K562 (cell line): Measurements from ENCODE around the gene ALKBH7. TPM values are rescaled to one million over a fixed set of nuclear protein-coding genes. Genes with fewer than 3 reads are reported as not detected.

ENCODE experiments used
- ATAC-seq: fragments of 200-7000 bp; cut with Tn5 transposase; 3 replicates; pipeline ENCODE4 v1.9.1; 2020; ENCODE audit warnings: moderate library complexity
- BruUV-seq: library from RNA; stranded (reverse); fragments of 400-500 nt; replicated peaks from 2 replicates; lab custom pipeline; 2021; lab: Mats Ljungman, UMichigan
- CTCF ChIA-PET: fragments of 300-600 bp; formaldehyde crosslinking; extraction: SDS; loops from one replicate; lab custom pipeline; 2021; ENCODE audit warnings: low intra/inter-chr PET ratio; lab: Yijun Ruan, JAX
- POLR2A ChIA-PET: fragments of 300-600, 350-650 bp; sonication (Branson Sonifier 250); formaldehyde crosslinking; extraction: SDS; loops from one replicate; lab custom pipeline; 2021; ENCODE audit warnings: antibody characterized with exemption, inconsistent platforms; lab: Yijun Ruan, JAX
- DNase-seq, 4 experiments: peaks; one replicate each; pipeline versions ENCODE4 v3.0.0 to v3.0.0-alpha.2; 2011 to 2018; ENCODE audit warnings: low spot score in 3 of 4, mixed read lengths in 3 of 4; ENCODE audit errors: extremely low read depth in 1 of 4
- FAIRE-seq: peaks from 2 replicates; lab custom pipeline; 2011; peaks lifted over from hg19 to GRCh38; lab: Jason Lieb, UNC
- H2AFZ ChIP-seq: 2 replicates; pipeline ENCODE4 v1.6.0; 2011; ENCODE audit warnings: low read depth, low read length, control low read depth, inconsistent platforms
- H3K27ac ChIP-seq: fragments of 200-600 bp; 3 replicates; pipeline ENCODE4 v1.8.0; 2011; ENCODE audit warnings: low read depth, mild to moderate bottlenecking, control low read depth, inconsistent platforms, low read length, moderate library complexity, mixed read lengths; ENCODE audit errors: extremely low read depth
- H3K27me3 ChIP-seq, 2 experiments: fragments of 300-600 bp in 1 of 2; 2 replicates in 1 of 2; 3 replicates in 1 of 2; pipeline versions ENCODE4 v1.6.0 to v1.8.0; 2011; ENCODE audit warnings: inconsistent platforms in 2 of 2, low read length in 2 of 2, mild to moderate bottlenecking in 1 of 2, mixed read lengths in 1 of 2, moderate library complexity in 1 of 2; ENCODE audit not compliant: control insufficient read depth in 2 of 2, insufficient read depth in 2 of 2
- H3K36me3 ChIP-seq: fragments of 300-600 bp; 3 replicates; pipeline ENCODE4 v1.8.0; 2011; ENCODE audit warnings: mild to moderate bottlenecking, low read length, inconsistent platforms; ENCODE audit not compliant: control insufficient read depth, insufficient read depth
- H3K4me1 ChIP-seq, 2 experiments: fragments of 200-600 bp in 1 of 2; replicated peaks in 1 of 2; 2 replicates in 1 of 2; 3 replicates in 1 of 2; pipeline versions ENCODE4 v1.5.1 to v1.8.0; 2011; ENCODE audit warnings: inconsistent platforms in 2 of 2, low read length in 2 of 2, mild to moderate bottlenecking in 1 of 2, mixed read lengths in 1 of 2, moderate library complexity in 1 of 2; ENCODE audit not compliant: control insufficient read depth in 2 of 2, insufficient read depth in 2 of 2
- H3K4me2 ChIP-seq: 2 replicates; pipeline ENCODE4 v1.6.1; 2011; ENCODE audit warnings: low read length, control low read depth, inconsistent platforms, mixed read lengths; ENCODE audit not compliant: insufficient read depth
- H3K4me3 ChIP-seq: fragments of 200-600 bp; sonication (generic), shearing (Covaris generic); 2 replicates; pipeline ENCODE4 v1.5.1; 2016; ENCODE audit warnings: control low read depth, inconsistent platforms
- H3K79me2 ChIP-seq: fragments of 200-600 bp; 3 replicates; pipeline ENCODE4 v1.8.0; 2011; ENCODE audit warnings: low read length, inconsistent platforms; ENCODE audit not compliant: control insufficient read depth, insufficient read depth
- H3K9ac ChIP-seq, 2 experiments: 2 replicates each; pipeline versions ENCODE4 v1.6.0 to v1.6.1; 2011; ENCODE audit warnings: low read depth in 2 of 2, low read length in 2 of 2, control low read depth in 1 of 2, inconsistent platforms in 1 of 2, mild to moderate bottlenecking in 1 of 2, mixed read lengths in 1 of 2; ENCODE audit not compliant: insufficient read depth in 1 of 2
- H3K9me1 ChIP-seq: one replicate; pipeline ENCODE4 v1.6.0; 2011; ENCODE audit warnings: inconsistent platforms, mild to moderate bottlenecking, low read length, moderate library complexity; ENCODE audit not compliant: control insufficient read depth, insufficient read depth
- H3K9me3 ChIP-seq: replicated peaks from 2 replicates; pipeline ENCODE4 v1.5.1; 2011; ENCODE audit warnings: low read depth, low read length, inconsistent platforms; ENCODE audit not compliant: control insufficient read depth, insufficient read depth
- H4K20me1 ChIP-seq: replicated peaks from 2 replicates; pipeline ENCODE4 v1.6.1; 2011; ENCODE audit warnings: low read length, inconsistent platforms, mixed read lengths; ENCODE audit not compliant: control insufficient read depth, insufficient read depth
- ADNP ChIP-seq: fragments of 200-800 bp; sonication (Bioruptor generic); IDR thresholded peaks from 2 replicates; pipeline ENCODE4 v1.6.1; 2016; ENCODE audit warnings: missing genetic modification characterization, missing compliant biosample characterization
- HDAC3 ChIP-seq: fragments of 450-650 bp; IDR thresholded peaks from 2 replicates; pipeline ENCODE4 v1.6.1; 2018; ENCODE audit warnings: borderline replicate concordance, mild to moderate bottlenecking, moderate library complexity; ENCODE audit not compliant: partially characterized antibody
- HNRNPUL1 ChIP-seq: fragments of 200-400 bp; formaldehyde crosslinking; IDR thresholded peaks from 2 replicates; pipeline ENCODE4 v1.6.1; 2017; ENCODE audit warnings: low read length
- MYNN ChIP-seq, 2 experiments: sonication (generic); formaldehyde crosslinking in 1 of 2; IDR thresholded peaks; 2 replicates each; pipeline versions ENCODE4 v1.5.0 to v1.6.1; 2016 to 2020; ENCODE audit warnings: antibody characterized with exemption in 1 of 2, missing genetic modification reagents in 1 of 2
- POLR2G ChIP-seq: fragments of 200-400 bp; formaldehyde crosslinking; IDR thresholded peaks from 2 replicates; pipeline ENCODE4 v1.6.1; 2017; ENCODE audit warnings: low read depth, mild to moderate bottlenecking, antibody characterized with exemption, low read length, moderate library complexity
- RAD21 ChIP-seq, 2 experiments: fragments of 250-450 bp in 1 of 2; fragments of 450-650 bp in 1 of 2; sonication (Bioruptor Pico) in 1 of 2; formaldehyde crosslinking in 1 of 2; IDR thresholded peaks in 1 of 2; conservative IDR thresholded peaks in 1 of 2; 2 replicates each; pipeline versions ENCODE4 v1.4.0 to v1.8.0; 2020 to 2022; ENCODE audit warnings: mild to moderate bottlenecking in 2 of 2, moderate library complexity in 1 of 2
- RBFOX2 ChIP-seq: fragments of 200-400 bp; formaldehyde crosslinking; IDR thresholded peaks from 2 replicates; pipeline ENCODE4 v1.6.1; 2017; ENCODE audit warnings: low read depth, mild to moderate bottlenecking, low read length, moderate library complexity
- ZNF384 ChIP-seq: IDR thresholded peaks from 2 replicates; pipeline ENCODE4 v1.6.1; 2012; ENCODE audit warnings: low read depth, low read length, improper control_type of control experiment
- WGBS: fragments of 100-300 bp; shearing (Covaris generic); methylation state at CpG from one replicate; pipeline ENCODE4 v1.1.6; 2016; ENCODE audit warnings: low coverage, mixed read lengths; ENCODE audit not compliant: insufficient coverage; ENCODE audit errors: missing lambda C conversion rate; 5-methylcytosine and 5-hydroxymethylcytosine counted together
- in situ Hi-C: fragments of 300-500 bp; cut with MboI; formaldehyde crosslinking; loops from 4 replicates; pipeline ENCODE4 v1.15.0; 2018; ENCODE audit warnings: inconsistent platforms, mixed read lengths
- intact Hi-C: fragments of 100-400 bp; cut with micrococcal nuclease; formaldehyde crosslinking; loops from 2 replicates; pipeline ENCODE4 v1.14.2; 2022
- polyA plus RNA-seq, 8 experiments: library from polyadenylated mRNA; depleted of rRNA in 4 of 8; stranded (reverse) in 5 of 8; unstranded in 3 of 8; fragments of >200 nt; fragmentation: Nextera tagmentation in 2 of 8; fragmentation: Illumina TruSeq in 1 of 8; extraction: Ambion mirVana in 2 of 8; extraction: Trizol in 1 of 8; gene quantifications; 2 replicates each; pipeline versions ENCODE4 v1.2.1 to v1.2.3, GENCODE V29; 2011 to 2014; ENCODE audit warnings: inconsistent platforms in 1 of 8, missing spikeins in 1 of 8
- total RNA-seq, 7 experiments: library from RNA; depleted of rRNA in 6 of 7; stranded (reverse); fragments of >200 nt in 6 of 7; fragmentation: Illumina TruSeq in 2 of 7; extraction: Trizol in 2 of 7; gene quantifications; 2 replicates each; pipeline versions ENCODE4 v1.2.1 to v1.2.3, GENCODE V29; 2011 to 2021; ENCODE audit warnings: low replicate concordance in 1 of 7

Gene ALKBH7
- total and polyA plus RNA-seq, 9 of the 15 experiments (the other 6 are each of a cell fraction or from before 2014, with no cell fraction given) = 0.69 to 94.8 (median 17.6) TPM

GRCh38 chr19:6416658-6417405 is 44.2 kb downstream of the ALKBH7 start:
- intact Hi-C loops = no loop called here

More at GRCh38 chr19:6416658-6417405, 44.2 kb downstream of the ALKBH7 start:
- in situ Hi-C loops = no loop called here
- Histone ChIP-seq H3K4me2 (no peak overlapping the region), H4K20me1 (peaks cover 34% of the 10 kb centered on the region), H3K9me1 (no peaks in the 10 kb centered on the region)
- FAIRE-seq (no peak), ATAC-seq (no peak)
- WGBS = 96% methylated on average over 26 of the region's 29 CpGs
- CTCF ChIA-PET = no interaction called here
- POLR2A ChIA-PET = no interaction called here
- TF ChIP-seq MYNN (IDR thresholded peaks at IDR 0.05) (no peak), MYNN (CRISPR knock-in tag; IDR thresholded peaks at IDR 0.05) (no peak), HNRNPUL1 (no peak), RAD21 (CRISPR knock-in tag; conservative IDR thresholded peaks at IDR 0.05 in 1 of 2, IDR thresholded peaks at IDR 0.05 in 1 of 2) (no peak), HDAC3 (no peak), ADNP (tag) (no peak), POLR2G (peak; percentile 49), ZNF384 (no peak), RBFOX2 (peak; percentile 34)
- TF ChIP-seq, all 486 proteins: peak for 2
- BruUV-seq = no TSS peak
- peaks cover 0 to 62% of the 10 kb centered on the region in 2 experiments; a peak in 2 of 5 replicates for H3K4me1 ChIP-seq
- H3K79me2 ChIP-seq = peaks cover 32% of the 10 kb centered on the region
- H3K27ac ChIP-seq = no peak overlapping the region
- H3K36me3 ChIP-seq = peaks cover 85% of the 10 kb centered on the region
- H3K9ac ChIP-seq = no peak overlapping the region
- DNase-seq = no peak
- H3K4me3 ChIP-seq = no peak overlapping the region
- no peaks in the 10 kb centered on the region for H3K9me3 ChIP-seq
- no peak overlapping the region for H2AFZ ChIP-seq
- no peaks in the 10 kb centered on the region for H3K27me3 ChIP-seq
